Erythroblast (primary cell): Measurements from ENCODE around the gene SPATA46.

Source experiments
- GATA1 ChIP-seq: IDR thresholded peaks from 2 replicates; pipeline ENCODE4 v1.6.1; 2011; ENCODE audit warnings: low read depth, mild to moderate bottlenecking, control low read depth, low read length, moderate library complexity
- POLR2A ChIP-seq: IDR thresholded peaks from 2 replicates; pipeline ENCODE4 v1.6.1; 2011; ENCODE audit warnings: mild to moderate bottlenecking, low read length

- no peak for TF ChIP-seq POLR2A
- no peak for TF ChIP-seq GATA1
These were observed 7.1 kb downstream of the SPATA46 start for GRCh38 chr1:162369571-162369970.
